GM15510 (cell line): ENCODE data around the gene MYZAP.

Source experiments
- POLR2A ChIP-seq: IDR thresholded peaks from 3 replicates; pipeline ENCODE4 v1.6.1; 2011; ENCODE audit warnings: borderline replicate concordance; ENCODE audit not compliant: insufficient read length; ENCODE audit errors: extremely low read depth

MYZAP gene

GRCh38 chr15:57649138-57649537, 57.4 kb downstream of the MYZAP start:
- no peak for TF ChIP-seq POLR2A

- no peak for TF ChIP-seq POLR2A
These were observed 59.7 kb downstream of the MYZAP start for GRCh38 chr15:57651445-57651844.

GRCh38 chr15:57652481-57652880, 60.8 kb downstream of the MYZAP start:
- TF ChIP-seq POLR2A = no peak

- TF ChIP-seq POLR2A = no peak
These were observed 62.6 kb downstream of the MYZAP start for GRCh38 chr15:57654153-57654852.

- TF ChIP-seq POLR2A = no peak
These were observed 63.3 kb downstream of the MYZAP start for GRCh38 chr15:57655053-57655452.

GRCh38 chr15:57655809-57656208, 64.1 kb downstream of the MYZAP start:
- TF ChIP-seq POLR2A = no peak

- TF ChIP-seq POLR2A = no peak
These were observed 64.7 kb downstream of the MYZAP start for GRCh38 chr15:57656434-57656833.

- TF ChIP-seq POLR2A = no peak
These were observed 65.9 kb downstream of the MYZAP start for GRCh38 chr15:57657619-57658018.

GRCh38 chr15:57662091-57662744, 70.5 kb downstream of the MYZAP start:
- no peak for TF ChIP-seq POLR2A

- no peak for TF ChIP-seq POLR2A
These were observed 71.1 kb downstream of the MYZAP start for GRCh38 chr15:57662802-57663201.

- TF ChIP-seq POLR2A = no peak
These were observed 71.6 kb downstream of the MYZAP start for GRCh38 chr15:57663262-57663661.

GRCh38 chr15:57665194-57665593, 73.5 kb downstream of the MYZAP start:
- no peak for TF ChIP-seq POLR2A

GRCh38 chr15:57665939-57666338, 74.2 kb downstream of the MYZAP start:
- TF ChIP-seq POLR2A = no peak

- TF ChIP-seq POLR2A = no peak
These were observed 75.6 kb downstream of the MYZAP start for GRCh38 chr15:57667171-57667849.

- TF ChIP-seq POLR2A = no peak
These were observed 76.3 kb downstream of the MYZAP start for GRCh38 chr15:57668016-57668415.

- TF ChIP-seq POLR2A = no peak
These were observed 79.9 kb downstream of the MYZAP start for GRCh38 chr15:57671636-57672035.
